Stimulated activated CD4-positive, alpha-beta T cell treated with anti-CD3 and anti-CD28 coated beads, Interleukin-4, amount 100 ng/mL, for 4 hours (primary cell): ENCODE measurements around the gene CDPF1.

Experiments
- DNase-seq, 2 experiments: peaks; one replicate each; pipeline ENCODE4 v3.0.0-alpha.2; 2020

CDPF1 gene

DNA sequence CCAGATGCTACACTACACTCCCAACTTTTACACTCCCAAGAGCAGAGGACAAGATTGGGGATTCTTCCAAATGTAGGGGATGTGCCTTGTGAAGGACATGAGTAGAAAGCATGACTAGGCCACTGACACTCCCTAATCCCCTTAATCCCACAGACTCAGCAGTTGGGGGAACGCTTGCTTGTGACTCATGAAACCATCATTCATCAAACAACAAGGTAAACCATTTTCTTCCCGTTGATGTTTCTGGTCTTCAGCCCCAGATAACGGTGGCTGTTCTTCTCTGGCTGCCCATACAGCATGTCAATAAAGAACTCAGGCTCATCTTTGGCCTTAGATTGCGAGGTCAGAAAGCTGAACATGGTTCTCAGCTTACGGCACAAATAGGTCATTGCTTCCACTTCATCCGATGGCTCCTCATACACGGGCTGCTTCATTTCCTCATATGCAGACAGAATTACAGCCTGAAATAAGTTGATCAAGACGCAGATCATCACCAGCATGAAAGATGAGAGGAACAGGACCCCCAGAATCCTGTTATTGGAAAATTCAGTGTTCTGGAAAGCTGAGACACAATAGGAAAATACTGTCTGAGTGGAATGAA, 6.4 kb upstream of the CDPF1 start:
- DNase-seq = no peak

DNA sequence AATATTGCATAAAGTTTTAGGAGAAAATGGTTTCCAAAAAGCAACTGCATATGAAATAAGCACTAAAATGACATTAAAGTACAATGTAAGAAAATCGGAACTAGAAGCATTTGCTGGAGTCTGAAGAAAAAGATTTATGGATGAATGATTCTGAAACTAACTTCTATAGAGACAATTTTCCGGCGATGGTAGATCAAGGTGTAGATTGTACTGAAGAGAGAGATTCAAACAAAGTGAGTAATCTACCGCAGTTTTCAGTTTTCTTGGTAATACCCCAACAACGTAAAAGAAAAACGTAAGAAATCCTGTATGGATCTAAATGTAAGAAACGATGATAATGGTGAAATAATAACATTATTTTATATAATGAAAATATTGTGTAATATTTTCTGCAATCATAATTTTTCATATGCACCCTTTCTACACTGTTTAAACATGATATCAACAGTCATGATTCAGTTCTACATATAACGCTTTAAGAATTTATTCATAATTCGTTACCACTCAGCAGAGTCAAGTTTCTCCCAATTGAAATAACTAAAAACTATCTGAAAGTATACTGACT, 1.8 kb upstream of the CDPF1 start:
- no peak for DNase-seq

DNA sequence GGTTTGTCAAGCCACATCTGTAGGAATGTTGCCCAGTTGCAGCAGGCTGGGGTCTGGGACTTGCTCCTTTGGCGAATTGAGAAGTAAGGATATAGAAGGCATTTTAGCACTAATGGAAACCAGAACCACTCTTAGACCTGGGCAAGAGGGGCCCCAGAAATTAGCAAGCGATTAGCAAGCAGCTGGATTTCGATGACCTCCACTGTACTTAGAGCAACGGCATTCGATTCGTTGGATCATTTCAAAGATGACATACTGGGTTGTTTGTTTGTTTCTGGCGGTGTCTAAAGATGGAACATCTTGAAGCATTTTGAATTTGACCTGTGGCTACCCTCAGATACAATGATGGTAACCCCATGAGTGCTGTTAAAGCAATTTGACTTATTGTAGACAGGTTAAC, 1.2 kb upstream of the CDPF1 start:
- no peak for DNase-seq

DNA sequence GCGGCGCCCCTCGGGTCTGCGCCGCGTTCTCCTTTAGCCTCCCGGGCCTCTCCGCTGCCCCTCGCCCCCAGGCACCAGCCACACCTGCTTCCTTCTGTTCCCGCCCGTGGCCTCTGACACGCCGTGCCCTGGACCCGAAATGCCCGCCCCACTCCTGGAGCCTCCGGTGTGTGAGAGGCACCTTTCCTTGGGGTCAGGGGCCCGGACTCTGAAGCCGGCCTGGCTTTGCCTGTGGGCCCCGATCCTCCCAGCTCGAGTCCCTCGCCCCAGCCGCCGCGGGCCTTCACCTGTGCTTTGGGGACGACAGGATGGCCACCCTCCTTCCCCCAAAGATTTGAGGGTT, 661 bp upstream of the CDPF1 start:
- DNase-seq = no peak

DNA sequence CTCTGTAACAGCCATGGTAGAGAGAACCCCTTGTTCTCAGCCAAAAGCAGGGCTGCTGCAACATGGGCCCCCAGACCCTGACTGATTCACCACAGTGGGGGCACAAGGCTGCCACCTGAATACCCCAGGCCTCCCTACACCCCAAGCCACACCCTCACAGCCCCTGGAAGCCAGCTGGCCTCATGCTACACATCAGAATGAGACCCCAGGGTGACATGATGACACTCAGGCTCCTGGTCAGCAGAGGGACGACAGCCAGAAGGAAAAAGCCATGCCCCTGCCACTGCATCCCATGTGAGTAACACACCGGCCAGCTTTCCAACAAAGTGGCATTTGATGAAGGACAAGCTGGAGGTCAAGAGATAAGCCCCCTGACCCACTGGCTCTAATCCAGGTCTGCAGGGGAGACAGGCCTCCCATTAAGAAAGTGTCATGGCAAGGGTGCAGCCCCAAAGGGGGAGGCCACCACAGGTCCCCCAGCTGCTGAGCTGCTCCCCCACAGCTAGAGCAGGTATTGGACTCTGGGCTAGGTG, 2.6 kb downstream of the CDPF1 start:
- DNase-seq = no peak

DNA sequence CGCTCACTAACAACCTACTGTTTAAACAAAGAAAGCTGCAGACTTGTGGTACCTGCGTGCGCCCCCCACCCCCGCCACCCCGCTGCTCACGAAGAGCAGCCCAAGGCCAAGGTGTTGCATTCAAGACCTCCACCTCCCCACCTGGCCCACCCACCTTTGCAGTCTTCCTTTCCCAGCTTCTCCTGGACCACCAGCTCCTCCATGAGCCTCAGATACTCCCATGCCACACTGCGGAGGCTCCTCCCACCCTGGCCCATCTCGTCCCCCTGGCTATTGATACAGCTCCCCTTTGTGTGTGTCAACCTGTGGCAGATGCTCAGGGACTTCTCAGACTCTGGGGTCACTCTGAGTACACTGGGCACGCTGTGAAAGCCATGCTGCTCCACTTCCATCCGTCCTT, 3.9 kb downstream of the CDPF1 start:
- DNase-seq = no peak

DNA sequence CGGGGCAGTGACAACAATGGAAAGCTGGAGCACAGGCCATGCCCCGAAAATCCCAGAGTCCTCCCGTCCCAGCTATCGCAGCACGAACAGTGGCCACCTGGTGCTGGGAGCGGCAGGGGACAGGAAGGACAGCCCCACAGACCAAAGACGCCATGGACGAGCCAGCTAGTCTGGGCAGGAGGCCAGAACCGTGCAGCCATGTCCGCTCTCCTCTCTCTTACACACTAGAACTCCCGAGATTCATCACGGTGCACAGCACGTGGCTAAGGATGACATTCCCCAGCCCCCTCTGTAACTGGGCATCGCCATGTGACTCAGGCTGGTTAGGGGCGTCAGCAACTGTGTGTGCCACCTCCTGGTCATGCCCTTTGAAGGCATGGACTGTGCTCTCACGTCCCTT, 4.6 kb downstream of the CDPF1 start:
- no peak for DNase-seq

DNA sequence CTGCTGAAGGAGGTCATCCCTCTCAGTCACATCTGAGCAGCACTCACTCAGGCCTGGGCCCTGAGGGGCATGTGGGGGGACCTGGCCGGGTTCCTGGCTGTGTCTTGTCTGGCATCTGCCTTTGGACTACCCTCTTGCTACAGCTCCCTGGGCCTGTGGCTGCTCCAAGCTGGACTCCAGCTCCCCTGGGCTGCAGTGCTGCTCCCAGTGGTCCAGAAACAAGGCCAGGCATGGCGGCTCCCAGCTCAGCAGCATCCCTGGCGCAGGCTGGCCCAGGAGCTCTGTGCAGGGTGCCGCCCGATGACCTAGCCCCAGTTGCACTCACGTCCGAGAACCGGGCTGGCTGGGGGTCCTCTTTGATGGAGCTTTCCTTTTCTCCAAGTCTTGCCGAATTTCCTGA, 5.3 kb downstream of the CDPF1 start:
- DNase-seq = no peak

DNA sequence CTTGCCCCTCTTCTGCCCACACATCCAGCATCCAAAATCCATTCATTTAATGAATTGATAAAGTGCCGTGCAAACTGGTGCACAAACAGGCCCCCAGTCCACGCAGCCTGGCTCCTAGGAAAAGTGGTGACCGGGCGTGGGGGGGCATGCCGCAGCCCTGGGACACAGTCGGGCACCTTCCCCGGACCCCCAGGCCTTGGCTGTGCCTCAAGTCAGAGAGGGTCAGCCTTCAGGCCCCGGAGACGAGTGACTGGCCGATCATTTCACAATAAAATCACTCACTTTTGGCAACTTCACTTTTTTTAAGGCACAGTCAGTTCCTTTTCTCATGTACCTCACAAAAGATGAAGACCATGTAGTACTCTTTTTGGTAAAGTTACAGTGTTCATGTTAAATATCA, 8.0 kb downstream of the CDPF1 start:
- no peak for DNase-seq

DNA sequence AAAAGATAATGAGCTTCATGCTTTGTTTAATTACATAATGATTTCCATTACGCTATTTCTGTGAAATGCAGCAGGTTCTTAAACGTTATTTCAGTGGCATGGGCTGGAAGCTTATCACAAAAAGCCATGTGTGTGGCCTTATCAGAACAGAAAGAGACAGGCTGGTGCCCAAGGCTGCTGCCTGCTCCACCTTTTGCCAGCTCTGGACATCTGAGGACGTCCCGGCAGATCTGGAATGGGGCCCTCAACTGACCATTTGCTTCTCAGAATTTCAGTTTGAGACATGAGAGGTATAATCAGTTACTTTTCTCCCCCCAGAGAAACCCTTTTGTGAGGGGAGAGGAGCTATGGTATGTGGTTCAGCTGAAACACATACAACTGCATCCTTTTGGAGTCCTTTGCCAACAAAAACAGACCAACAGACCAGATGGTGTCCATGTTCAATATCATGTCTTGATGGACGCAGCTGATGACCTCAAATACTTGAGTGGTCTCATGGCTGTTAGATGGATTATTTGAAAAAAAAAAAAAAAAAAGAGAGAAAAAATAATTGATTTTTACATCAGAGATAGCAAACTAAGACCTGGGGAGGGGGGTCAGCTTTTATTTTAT, 8.6 kb downstream of the CDPF1 start:
- no peak for DNase-seq

DNA sequence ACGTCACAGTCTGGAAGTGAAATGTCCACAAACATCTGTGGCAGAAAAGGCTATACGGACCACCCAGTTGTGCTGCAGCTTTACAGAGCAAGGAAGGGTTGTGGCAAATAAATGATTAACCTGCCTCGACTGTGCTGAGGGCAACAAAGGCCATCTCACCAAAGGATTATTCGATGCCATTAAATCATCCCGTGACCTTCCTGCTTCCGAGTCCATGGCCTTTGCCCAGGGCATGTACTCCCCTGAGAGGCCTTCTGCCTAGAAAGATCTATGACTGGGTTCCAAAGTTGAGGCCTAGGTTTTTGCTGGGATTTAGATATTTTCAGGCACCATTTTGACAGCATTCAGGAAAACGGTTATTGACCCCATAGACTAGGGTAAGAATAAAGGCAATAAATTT, 9.2 kb downstream of the CDPF1 start:
- DNase-seq = no peak

DNA sequence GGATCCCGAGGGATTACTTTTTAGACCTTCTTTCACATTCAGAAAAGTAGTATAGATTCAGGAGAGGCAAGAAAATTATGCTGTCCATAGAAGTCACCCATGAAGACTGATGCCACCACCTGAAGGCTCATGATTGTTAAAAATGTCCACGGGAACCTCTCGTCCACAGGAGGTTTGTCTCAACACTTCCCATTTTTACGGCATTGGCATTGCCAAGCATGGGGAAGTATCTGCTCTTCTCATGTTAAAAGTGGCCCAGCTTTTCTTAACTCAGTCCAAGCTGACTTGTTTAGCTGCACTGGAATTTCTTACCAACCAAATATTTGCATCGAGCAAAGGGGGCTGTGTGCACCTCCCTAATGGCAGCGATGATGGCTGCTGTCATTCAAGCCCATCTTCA, 9.6 kb downstream of the CDPF1 start:
- DNase-seq = no peak

DNA sequence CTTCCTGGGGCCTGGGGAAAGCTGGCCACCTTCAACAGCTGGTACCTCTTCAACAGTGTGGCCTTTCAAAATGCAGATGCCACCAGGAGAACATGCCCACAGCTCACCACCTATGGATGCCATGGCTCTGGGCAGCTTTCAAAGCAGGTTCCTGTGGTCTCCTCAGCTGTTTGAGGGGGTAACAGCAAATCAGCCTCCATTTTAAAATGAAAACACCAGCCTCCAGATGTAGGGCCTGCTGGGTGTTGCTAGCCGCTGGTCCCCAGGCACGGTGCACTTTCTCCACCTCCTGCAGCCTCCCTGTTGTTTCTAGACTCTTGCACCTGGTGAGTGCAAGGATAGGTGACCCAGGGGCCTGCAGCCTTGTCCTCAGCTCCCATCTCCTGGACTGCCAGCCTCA, 10.0 kb downstream of the CDPF1 start:
- DNase-seq = no peak

DNA sequence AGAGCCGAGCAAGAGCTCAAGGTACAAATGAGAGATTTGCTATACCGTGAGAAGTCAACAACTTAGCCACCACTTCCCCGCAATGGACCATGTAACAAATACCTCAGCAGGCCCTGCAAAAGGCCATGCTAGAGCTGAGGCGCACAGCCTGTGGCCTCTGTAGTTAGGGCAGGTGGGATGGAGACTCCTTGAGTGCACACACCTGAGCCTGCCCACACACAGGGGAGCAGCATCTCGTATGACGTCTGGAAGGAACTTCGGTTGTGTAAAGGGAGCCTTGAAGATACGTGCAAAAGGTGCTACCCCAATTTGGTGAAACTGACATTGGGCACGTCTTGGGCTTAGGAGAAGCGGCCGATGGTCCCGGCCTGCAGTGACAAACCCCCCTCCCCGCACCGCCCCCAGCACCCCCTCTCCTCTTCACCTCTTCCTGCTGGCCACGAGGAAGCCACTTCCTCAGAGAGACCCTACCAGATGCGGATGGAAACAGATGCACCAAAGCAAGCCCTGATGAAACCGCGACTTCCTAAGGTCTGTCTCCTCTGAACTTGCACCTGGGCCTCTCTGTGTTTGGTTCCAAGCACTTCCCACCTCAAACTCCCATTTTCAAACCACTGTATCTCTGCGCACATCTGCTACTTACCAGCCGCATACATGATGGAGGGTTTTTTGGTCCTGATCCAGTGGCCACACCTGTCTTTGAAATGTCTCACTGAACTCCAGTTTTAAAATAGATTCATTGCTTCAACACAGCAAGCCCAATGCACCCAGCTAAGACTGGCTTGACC, 10.6 kb downstream of the CDPF1 start:
- no peak for DNase-seq

DNA sequence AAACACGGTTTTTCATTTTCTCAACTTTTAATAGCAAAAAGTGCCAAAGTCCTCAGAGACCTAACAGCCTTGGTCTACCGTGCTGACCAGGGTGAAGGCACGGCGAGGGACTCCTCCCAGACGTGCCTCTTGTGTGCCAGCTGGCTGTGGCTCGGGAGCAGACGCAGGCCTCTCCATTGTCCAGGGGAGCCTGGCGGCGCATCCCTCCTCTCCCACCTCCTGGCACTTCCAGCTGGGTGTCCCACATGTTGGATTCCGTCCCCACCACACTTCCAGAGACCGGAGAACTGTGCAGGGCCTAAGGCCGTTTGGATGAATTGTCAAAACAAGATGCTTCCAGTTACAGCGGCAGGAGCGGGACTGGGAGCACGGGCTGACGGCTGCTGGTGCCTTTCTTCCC, 11.6 kb downstream of the CDPF1 start:
- DNase-seq = no peak

DNA sequence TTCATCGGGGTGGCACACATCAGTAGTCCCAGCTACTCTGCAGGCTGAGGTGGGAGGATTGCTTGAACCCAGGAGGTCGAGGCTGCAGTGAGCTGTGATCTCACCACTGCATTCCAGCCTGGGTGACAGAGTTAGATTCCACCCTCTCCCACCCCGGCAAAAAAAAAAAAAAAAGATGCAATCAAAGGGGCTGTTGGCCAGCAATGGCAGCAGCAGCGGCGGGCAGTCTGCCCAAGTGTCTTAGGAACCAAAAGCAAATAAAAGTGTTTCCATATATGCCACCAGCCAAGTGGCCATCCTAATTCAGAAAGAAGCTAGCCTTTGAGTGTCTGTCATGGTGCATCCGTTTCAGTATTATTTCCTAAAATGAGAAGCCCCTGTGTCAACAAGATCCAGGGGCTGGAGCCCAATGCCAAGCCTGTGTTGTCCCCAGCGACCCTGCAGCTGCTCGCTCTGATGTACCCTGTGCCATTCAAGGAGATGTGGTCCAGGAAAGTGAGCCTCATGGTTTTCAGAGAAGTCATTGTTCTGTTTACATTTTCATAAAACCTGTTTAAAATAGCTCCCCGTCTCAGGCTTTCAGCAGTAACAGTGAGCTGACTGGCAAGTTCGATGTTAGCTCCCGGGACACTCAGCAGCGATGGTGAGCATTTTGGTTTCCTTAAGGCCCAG, 12.5 kb downstream of the CDPF1 start:
- DNase-seq = no peak

DNA sequence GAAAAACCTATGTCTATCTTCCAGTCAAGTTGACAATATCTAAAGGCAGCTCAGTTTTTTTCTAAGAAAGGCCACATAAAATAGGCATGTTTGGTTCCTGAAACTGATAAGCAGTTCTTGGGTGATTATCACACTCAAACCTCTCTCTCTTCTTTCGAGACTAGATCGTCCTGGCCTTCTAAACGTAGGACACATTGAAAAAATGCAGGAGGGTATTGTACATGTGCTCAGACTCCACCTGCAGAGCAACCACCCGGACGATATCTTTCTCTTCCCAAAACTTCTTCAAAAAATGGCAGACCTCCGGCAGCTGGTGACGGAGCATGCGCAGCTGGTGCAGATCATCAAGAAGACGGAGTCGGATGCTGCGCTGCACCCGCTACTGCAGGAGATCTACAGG, 15.1 kb downstream of the CDPF1 start:
- DNase-seq = no peak

DNA sequence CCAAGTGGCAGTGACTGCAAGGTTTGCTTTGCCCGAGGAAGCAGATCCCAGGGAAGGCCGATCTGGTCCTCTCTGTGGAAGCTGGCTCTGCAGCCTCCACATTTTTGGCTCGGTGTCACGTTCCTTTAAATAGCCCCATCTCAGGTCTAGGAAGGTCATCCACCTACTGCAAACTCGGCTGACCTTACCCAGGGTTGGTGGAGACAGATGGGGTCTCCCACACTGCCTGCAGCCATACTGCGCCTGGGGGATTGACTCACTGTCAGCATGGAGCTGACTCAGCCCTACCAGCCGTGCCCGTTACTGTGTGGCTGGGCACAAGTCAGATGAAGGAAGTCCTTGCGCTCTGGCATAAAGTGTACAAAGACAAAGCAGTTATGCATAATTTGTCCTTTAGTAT, 16.9 kb downstream of the CDPF1 start:
- DNase-seq = no peak

DNA sequence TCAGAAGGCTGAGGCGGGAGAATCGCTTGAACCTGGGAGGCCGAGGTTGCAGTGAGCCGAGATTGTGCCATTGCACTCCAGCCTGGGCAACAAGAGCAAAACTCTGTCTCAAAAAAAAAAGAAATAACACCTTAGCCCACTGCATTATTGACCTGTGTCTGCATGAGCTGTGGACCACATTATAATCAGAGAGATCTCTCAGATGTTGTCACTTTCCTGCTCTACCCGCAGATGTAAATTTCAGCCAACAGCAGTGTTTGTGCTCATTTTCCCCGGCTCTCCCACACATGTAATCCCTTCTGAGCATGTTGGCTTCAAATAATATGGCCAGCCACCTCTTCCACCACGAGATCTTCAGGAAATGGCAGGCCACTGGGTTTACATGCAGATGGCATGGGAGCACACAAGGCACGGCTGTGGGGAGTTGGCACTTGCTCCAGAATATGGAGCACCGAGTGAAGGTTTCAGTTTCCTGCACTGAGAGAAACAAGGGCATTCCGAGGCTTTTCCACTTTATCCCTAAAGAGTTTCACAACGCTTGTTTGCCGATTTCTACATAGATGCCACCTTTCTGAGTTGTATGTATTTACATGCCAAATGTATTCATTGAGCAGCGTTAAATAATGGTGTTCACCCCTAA, 19.7 kb downstream of the CDPF1 start:
- DNase-seq = no peak

DNA sequence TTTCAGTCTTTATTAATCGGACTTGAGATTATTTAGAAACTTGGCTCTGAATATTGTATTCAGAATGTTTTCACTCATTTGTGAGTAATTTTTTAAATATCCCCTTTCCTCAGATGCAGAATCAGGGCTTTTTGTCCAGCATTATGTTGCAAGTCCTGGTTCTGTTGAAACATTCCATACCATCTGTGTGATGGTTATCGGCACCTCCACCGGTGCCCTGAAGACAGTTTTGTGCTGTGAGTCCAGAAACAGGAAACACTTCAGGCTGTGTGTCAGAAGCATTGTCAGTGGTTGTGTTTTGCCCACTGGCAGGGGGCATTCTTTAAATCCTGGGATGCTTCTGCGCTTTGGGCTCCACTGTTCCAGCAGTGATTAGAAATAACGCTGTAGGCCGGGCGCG, 20.4 kb downstream of the CDPF1 start:
- DNase-seq = no peak

DNA sequence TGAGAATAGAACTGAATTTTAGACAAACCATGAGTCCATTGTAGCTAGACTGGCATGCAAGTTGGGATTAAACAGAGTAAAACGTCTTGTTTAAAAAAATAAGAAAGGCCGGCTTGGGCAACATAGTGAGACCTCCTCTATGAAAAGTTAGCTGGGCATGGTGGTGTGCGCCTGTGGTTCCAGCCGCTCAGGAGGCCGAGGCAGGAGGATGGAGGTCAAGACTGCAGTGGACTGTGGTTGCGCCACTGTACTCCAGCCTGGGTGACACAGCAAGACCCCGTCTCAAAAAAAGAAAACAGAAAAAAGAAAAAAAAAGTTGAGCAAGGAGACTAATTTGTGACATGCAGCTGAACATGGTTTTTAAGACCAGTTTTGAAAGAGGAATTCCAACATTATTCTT, 23.5 kb downstream of the CDPF1 start:
- no peak for DNase-seq

DNA sequence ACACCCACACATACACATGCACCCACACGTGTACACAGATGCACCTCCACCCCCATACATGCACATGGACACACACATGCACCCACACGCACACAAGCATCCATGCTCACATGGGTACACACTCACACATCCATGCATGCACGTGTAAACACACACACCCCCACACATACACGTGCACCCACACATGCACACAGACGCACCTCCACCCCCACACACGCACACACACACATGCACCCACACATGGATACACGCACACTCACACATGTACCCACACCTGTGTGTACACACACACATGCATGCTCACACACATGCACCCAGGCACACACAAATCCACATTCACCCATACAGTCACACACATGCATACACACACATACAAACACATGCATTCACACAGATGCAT, 24.5 kb downstream of the CDPF1 start:
- DNase-seq = no peak

DNA sequence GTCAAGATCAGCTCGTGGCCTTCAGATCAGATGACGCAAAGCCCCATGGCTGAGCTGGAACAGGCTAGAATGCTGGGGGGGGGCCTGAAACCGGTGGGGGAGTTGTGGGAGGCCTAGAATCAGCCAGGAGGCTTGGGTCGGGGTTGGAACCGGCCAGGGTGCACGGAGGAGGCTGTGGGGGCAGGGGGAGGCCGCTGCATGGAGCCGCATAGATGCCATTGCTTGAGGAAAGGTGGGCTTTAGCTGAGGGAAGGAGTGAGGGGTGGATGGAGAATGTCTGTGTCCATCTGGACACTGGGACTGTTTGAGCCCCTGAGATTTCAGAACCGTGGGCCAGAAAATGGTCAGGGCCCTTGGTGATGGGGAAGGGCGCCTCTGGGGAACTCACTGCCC, 25.2 kb downstream of the CDPF1 start:
- no peak for DNase-seq
